Stimulated activated CD8-positive, alpha-beta memory T cell treated with anti-CD3 and anti-CD28 coated beads, Interleukin-12 subunit alpha, Interleukin-12 subunit beta, amount 100 ng/mL, for 1 hour (primary cell): ENCODE results near the gene PRTG.
"Not testable (repeated sequence)": the region's sequence is repeated elsewhere in the genome, so short reads cannot be mapped to it uniquely, and the experiment has no call there.

Experiments
- DNase-seq: peaks from one replicate; pipeline ENCODE4 v3.0.0-alpha.2; 2020; ENCODE audit warnings: low read depth

PRTG gene

DNA sequence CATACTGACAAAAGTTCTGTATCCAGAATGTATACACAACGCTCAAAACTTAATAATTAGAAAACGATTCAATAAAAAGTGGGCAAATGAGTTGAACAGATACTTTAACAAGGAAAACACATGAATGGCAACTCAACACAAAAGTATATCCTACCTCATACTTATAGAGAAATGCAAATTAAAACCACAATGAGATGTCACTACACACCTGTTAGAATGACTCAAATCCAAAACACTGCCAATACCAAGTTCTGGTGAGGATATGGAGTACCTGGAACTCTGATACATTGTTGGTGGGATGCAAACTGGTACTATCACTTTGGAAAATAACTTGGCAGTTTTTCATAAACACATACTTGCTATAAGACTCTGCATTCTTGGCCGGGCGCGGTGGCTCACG lies 42.1 kb downstream of the PRTG start:
- no peak for DNase-seq

DNA sequence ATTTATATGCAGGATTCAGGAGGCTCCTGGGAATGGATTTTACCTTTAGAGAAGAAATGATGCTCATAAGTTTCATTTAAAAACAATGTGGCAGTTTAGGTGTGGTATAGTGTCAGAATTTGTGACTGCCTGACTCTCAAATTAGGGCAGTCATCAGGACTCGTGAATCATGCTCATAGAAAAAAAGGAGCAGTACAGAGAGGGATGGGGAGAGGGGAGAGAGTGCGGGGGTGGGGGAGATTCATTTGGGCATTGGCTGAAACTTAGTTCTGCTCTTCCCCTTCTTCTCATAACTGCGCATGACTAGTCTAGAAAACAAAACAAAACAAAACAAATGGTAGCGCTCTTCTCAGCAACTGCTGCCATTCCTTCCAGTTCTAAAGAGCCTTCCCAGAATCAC lies 44.3 kb downstream of the PRTG start:
- no peak for DNase-seq

DNA sequence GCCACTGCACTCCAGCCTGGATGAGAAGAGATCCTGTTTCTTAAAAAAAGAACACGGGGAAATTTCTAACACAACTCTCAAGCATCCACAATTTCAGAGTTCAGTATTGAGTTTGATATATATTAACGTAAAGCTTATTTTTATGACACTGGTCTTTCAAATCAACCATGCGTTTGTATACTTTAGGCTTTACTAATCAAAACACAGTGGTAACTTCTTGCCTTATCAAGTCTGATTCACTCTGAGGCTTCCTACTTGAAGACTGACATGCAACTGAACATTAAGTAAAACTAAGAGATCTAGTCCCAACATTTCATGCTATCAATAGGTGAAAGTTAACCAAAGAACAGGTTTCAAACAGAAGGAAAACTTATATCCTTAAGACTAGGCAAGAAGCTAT lies 46.7 kb downstream of the PRTG start:
- DNase-seq, result no peak

DNA sequence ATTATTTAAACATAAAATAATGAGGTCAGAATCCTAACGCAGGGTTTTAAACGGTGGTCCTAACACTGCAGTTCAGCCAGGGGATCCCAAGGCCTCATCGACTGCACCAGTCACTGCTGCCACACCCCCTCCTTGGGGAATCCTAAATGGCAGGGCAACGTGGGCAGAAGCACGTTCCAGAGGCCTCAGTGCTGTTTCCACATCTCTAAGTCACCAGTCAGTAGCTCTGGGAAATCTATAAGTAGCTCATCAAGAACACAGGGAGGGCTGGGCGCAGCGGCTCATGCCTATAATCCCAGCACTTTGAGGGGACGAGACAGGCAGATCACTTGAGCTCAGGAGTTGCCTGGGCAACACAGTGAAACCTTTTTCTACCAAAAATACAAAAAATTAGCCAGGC lies 47.5 kb downstream of the PRTG start:
- DNase-seq, result no peak

DNA sequence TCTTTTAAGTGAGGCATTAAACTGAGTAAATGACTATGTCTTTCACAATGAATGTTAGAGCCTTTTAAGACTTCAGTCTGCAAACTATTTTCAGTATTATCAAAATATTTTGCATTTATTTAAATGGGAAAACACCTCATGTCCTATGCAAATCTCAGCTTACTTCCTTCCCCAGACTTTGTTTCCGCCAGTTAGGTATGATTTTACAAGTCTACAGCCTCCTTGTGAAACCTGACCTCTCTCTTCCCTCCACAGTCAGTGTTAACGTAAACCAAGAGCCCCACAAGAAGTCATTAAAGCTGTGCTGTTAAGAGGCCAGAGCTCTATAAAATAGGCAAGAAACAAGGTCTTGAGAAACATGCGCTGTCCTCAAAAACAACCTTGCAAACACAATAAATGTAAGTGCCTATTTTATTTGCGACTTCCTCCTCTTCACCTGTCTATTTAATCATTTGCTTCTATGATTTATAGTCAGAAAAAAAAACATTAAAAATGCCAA lies 48.3 kb downstream of the PRTG start:
- DNase-seq, result no peak

DNA sequence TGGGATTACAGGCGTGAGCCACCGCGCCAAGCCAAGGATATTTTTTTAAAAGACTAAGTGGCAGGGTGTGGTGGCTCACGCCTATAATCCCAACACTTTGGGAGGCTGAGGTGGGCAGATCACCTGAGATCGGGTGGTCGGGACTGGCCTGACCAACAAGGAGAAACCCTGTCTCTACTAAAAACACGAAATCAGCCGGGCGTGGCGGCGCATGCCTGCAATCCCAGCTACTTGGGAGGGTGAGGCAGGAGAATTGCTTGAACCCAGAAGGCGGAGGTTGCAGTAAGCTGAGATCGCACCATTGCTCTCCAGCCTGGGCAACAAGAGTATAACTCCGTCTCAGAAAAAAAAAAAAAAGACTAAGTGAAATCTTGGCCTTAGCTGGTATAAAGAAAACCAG lies 49.8 kb downstream of the PRTG start:
- DNase-seq, result not testable (repeated sequence)

DNA sequence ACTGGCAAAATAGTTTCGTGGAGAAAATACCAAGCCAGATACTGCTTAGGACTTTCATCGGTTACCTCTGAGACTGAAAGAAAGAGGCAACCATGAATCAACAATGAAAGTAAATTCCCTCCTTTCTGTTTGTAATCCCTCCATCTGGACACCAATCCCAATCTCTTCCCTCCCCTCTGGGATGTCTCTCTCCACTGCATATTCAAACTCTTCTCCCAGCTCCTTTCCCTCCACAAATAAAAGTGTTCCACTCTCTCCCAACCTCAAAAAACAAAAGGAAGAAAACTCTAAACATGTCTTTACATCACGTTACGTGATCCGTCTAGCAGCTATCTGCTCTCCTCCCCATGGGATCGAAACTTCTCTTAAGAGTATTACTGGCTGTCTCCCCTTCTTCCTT lies 55.2 kb downstream of the PRTG start:
- DNase-seq, result no peak

DNA sequence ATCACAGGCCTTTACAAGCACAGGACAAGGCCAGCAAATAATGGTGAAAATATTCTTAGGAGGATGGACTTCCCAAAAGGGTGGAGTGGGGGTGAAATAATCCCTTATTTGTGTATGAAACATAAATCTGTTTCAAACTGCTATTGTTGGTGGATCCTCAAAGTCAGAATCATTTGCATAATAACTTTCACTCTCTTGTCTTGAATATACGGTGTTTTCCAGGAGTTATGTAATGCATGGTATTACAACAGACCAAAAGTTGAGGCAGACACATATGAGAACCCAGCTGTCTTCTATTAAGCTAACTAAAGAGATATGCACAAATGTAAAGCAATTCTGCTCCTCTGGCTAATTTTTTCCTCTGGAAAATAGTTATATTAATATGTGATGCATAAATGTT lies 57.7 kb downstream of the PRTG start:
- DNase-seq, result no peak

DNA sequence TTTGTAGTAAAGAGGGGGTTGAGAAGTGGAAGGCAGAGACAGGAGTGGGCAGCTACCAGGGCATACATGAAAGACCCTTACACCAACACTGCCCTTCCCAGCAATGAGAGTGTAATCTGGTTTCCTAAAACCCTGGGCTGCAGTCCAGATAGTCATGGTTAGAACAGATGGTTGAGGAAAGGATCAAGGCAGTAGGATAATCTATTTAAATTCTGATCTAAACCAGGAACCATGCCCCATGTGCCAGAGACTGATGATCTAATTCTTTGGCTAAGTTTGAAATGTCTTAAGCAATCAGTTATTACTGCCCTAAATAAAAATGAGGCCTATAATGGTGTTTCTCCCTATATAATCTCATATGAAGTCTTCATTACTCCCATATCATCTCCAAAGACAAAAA lies 59.6 kb downstream of the PRTG start:
- no peak for DNase-seq

DNA sequence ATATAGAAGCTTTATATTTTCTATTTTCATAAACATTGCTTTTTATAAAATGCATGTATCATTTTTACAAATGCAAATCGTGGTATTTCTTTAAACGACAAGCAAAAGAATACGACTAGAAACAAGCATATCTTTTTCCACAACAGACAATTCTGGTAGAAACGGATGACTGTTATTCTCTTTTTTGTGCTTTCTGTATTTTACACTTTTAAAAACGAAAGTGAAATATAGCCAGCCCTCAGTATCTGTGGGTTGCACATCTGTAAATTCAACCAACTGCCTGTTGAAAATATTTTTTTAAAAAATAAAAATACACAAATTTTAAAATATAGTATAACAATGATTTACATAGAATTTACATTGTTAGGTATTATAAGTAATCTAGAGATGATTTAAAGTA lies 61.3 kb downstream of the PRTG start:
- DNase-seq, result no peak

DNA sequence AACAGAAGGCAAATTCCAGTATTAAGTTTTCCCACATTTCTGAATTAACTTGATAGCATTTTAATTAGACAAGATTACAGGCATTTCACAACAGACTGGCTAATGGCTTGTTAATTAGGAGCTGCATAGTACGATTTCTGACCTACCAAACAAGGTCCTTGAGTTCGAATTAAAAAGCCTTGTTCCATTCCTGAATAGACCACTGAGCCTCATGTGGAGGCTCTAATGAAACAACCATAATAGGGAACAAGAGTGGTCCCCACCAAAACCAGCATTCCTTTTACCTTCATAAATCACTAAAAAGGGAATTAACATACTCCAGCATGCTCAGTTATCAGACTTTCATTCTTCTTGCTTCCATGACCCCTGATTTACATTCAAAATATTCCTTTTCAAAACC lies 66.4 kb downstream of the PRTG start:
- DNase-seq, result no peak

DNA sequence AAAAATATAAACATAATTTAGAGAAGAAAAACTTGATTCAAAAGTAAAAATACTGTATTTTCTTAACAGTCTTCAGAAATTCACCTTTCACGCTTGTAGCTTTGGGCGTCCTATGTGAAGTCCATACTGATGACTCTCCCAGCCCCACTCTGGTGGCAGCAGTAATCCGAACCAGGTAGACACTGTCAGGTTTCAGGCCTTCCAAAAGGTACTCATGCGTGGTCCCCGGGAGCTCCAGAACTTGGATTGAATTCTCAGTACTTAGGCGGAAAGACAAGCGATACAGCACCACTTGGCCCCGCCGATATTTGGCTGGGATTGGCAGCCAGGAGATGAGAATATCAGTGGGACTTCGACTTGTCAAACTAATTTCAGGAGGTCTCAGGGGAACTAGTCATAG lies 69.7 kb downstream of the PRTG start:
- DNase-seq, result no peak

DNA sequence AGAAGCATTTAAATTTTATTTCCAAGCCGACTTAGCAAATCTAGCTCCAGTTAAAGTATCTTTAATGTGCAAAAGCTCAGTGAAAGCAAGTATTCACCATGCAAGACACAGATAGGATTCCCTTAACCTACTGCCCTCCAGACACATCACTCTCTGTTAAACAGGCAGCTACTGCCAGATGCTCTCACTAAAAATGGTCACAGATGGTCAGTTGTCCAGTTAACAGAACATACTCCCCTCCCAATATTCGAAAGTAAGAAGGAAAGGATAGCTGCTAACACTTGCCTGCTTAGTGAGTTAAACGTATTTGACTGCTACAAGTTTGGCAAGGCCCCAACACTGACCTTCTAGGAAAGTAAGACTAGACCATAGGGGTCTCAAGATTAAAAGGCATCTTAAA lies 73.7 kb downstream of the PRTG start:
- DNase-seq, result no peak

DNA sequence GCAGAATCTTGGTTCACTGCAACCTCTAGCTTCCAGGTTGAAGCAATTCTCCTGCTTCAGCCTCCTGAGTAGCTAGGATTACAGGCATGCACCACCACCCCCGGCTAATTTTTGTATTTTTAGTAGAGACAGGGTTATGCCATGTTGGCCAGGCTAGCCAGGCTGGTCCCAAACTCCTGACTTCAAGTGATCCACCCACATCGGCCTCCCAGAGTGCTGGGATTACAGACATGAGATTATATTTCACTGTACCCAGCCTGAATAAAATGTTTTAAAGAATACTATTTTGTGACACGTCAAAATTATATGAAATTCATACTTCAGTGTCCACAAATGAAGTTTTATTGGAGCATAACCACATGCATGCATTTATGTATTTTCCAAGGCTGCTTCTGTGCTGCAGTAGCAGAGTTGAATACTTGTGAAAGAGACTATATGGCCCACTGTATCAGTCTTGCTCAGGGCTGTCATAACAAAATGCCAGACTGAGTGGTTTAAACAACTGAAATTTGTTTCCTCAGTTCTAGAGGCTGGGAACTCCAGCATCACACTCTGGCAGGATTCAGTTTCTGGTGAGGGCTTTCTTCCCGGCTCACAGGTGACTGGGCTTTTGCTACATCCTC lies 77.2 kb downstream of the PRTG start:
- no peak for DNase-seq

DNA sequence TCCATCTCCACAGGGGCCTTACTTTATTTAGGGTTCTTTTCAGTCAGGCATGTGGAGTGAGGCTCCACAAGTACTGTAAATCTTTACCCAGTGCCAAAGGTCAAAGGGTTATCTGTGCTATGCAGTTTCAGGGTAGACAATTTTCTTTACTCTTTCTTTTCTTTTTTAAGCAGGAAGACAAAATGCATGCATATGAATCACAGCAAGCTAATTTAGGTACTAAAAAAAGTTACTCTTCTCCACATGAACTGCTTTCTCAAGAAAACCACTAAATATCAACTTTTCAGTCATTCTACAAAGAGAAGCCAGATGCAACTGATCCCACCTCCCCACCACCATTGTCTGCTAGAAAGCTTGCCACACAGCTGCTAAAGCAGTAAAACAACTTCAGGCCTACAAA lies 81.5 kb downstream of the PRTG start:
- DNase-seq, result no peak

DNA sequence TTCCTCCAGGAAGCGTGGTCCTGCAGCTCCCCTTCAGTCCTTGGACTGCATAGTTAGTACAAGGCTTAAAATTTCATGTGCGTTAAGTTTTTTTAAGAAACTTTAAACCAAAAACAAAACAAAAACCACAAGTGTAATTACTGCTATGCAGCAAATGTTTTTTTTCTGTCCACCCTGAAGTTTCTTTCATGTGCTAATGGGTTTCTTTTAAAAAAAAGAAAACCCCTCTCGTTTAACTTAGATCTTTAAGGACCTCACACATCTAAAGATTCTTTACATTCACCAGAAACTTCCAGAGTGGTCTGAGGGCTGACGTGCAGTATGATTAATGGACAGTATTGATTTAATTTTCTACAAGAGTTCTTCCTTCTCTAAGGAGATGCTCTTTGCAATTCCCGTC lies 82.8 kb downstream of the PRTG start:
- no peak for DNase-seq

DNA sequence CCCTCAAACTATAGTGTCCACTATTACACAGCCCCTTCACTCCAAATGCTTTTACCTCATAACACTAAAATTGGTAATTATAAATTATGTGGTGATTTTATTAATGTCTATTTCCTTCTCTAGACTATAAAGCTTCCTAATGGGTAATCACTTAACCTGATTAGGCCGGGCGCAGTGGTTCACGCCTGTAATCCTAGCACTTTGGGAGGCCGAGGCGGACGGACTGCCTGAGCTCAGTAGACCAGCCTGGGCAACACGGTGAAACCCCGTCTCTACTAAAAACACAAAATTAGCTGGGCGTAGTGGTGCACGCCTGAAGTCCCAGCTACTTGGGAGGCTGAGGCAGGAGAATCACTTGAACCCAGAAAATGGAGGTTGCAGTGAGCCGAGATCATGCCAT lies 83.5 kb downstream of the PRTG start:
- no peak for DNase-seq

DNA sequence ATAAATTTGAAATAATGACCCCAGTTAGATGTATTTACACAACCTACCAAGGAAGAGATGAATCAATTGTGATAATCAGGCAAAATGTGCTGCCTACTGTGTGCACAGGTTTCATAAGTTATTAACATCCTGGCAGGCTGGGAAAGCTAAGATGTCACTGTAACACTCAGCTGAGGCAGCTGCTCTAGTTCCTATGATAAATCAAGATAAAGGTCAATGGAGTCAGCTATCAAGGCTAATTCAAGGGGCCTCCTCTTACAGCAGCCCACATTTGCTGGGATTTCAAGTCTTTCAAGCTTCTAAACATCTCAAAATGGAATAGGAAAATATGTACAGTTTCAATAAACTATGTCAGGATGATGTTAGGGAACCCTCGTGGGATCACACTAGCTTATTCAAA lies 84.1 kb downstream of the PRTG start:
- DNase-seq, result no peak

DNA sequence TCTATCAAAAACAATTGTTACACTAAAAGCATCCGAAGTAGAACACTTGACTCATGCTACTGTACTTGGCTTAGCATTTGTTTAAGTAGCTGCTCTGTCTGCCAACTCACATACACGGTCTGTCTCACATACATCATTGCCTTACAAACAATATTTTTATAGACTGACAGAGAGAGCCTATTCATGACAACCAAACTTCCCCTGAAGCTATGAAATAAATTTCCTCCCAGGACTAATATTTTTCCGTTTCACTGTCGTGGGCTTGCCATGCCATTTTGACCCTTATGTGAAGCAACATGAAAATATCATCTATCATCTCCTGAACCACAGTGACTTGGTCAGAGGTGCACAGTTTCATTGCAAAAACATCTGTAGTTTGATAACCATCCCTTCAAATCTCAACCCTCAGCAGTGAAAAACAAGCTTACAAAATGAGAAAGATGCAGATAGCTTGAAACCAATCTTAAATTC lies 88.4 kb downstream of the PRTG start:
- DNase-seq, result no peak

DNA sequence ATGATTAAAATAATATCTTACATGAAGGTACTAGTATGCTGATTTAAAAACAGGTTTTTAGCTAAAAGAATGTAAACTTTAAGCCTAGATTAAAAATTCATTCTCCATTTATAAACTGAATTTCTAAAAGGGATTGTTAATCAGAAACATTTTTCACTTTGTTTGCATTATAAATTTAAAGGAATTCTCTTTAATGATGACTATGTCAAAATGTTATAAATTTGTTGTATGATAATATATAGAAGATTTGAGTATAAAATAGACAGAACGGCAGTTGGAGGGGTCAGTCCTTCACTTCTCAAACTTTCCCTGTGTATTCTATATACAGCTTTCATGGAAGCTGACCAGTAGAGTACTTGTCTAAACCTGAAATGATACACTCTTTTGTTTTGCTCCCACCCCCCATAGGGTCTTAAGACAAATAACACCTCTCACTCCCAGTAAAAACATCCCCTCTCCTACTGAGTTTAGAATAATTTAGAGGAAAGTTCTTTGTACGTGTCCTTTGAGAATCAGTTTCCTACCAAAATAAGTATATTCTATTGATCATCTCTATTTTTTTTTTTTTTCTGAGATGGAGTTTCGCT lies 90.0 kb downstream of the PRTG start:
- DNase-seq, result no peak

DNA sequence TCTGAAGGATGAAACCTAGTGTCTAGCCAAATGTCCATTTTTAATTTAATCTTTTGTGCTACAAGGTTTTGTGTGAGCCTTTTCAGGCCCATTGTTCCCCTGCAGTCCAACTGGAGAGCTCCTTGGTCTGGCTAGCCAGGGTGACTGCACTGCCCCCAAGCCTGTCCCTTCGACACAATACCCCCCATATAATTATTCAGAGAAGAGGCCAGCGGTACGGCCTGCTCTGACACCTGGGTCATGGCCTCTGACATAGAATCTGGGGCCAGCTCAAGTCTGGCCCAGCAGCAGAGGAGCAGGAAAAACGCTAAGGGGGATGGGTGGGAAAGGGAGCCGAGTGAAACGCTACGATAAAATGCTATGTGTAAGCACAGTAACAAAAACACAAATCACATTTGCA lies 90.6 kb downstream of the PRTG start:
- no peak for DNase-seq

DNA sequence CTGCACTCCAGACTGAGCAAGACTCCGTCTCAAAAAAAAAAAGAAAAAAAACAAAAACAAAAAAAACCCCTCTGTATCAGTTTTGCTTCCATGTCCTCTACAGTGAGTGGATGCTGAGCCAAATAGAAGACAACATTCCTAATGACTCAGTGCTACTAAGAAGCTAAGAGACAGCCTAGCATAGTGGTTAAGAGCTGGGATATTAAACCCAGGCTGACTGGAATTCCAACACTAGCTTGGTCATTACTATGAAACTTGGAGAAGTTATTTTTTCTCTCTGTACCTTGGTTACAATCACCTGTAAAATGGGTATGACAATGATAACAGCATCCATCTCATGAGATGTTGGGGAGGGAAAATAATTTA lies 93.9 kb downstream of the PRTG start:
- DNase-seq, result no peak

DNA sequence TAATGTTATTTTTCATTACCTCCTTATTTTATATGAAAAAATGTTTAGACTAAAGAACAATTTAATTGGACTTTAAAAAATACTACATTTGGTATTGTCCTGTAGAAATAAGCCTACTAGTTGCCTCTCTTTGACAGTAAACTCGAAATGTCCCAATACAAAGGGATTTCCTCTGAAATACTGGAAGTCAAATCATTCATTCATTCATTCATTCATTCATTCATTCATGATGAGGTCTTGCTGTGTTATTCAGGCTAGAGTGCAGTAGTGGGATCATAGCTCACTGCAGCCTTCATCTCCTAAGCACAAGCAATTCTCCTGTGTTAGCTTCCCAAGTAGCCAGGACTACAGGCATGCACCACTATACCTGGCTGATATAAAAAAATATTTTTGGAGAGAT lies 104.2 kb downstream of the PRTG start:
- DNase-seq, result no peak

DNA sequence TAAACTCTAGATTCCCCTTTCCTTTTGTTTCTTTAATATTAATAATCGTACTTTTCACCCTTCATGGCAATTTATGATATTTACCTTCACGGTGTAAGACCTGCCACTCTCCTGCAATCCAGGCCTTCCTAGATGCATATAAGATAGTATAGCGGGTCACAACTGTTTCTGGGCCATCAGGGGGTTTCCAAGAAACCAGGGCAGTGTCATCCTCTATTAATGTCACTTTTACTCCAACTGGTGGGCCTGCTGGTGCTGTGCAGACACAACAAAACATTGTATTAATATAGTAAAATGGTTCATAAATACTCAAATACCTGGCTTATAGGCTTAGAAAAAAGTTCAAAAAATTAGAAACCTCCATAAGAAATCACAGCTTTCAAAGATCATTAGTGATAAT lies 105.9 kb downstream of the PRTG start:
- DNase-seq, result no peak
